Activated T-cell treated with anti-CD3 and anti-CD28 coated beads for 48 hours (primary cell): ENCODE measurements around the gene OCSTAMP.

Experiments used
- DNase-seq: peaks from one replicate; pipeline ENCODE4 v3.0.0-alpha.2; 2020; ENCODE audit warnings: low read depth

Gene OCSTAMP

GRCh38 chr20:46553926-46554325 lies 3.5 kb upstream of the OCSTAMP start:
- DNase-seq = no peak

GRCh38 chr20:46552460-46553420 lies 2.3 kb upstream of the OCSTAMP start:
- peak; percentile 25 for DNase-seq

DNA sequence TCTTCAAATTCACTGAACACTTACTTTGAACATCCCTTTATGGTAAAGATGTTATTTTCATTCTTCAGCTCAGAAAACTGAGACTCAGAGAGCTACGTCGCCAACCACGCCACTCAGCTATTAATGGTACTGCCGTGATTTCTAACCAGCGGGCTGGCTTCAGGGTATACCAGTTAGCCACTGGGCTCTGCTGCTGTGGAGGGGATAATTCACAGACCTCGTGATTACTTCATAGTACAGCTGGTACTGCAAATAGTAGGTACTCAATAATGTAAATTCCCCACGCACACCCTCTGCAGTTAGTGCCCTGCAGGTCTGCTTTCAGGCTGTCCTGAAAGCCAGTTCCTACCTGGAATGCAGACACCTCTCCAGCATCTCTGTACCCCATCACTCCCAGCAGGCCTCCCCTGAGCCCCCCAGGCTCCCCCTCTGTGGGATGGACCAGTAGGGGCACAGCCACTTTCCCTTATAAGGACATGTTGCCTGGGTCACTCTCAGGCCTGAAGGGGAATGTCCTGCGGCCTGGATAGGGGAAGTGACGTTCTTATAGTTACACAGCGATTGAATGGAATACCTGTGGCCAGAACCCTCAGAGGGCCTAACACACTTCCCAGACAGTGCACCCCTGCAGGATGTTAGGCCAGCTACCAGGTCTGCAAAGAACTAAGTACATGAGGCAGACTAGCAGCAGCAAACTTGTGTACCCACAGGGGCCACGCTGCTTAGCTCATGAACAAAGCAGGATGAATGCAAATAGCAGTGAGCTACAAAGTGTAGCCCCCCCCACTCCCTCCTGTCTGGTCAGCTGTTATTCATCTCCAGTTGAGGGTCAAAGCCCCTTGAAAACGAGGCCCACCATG lies 1.3 kb upstream of the OCSTAMP start:
- no peak for DNase-seq

DNA sequence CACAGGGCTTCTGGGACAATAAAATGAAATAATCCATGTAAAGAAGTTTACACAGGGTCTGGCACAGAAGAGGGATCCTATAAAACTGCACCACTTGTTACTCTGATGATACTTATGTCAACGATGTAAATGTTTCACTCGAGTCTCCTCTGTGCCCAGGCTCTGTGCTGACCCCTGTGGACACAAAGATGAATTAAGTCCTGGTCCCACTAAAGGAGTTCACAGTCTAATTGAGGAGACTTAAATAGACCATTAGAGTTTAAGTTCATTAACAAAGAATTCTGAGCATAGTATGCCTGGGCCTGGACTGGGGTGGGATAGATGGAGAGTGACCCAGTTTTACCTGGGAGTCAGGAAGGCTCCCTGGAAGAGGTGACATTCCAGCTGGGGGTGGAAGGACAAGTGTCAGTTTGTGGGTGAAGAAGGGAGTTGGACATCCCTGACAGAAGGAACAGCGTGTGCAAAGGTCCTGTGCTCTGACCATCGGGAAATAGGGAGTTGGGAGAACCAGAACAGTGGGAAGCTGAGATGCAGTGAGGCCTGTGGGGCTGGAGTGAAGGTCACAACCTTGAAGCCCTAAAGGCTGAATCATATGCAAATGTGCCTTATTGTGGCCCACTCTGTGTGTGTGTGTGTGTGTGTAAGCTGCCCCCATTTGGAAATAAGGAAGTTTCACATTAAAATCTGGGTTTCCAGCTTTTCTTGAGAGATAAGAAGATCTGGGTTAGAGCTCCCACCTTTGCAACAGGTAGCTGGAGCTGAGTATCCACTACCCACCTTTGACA lies 1.1 kb downstream of the OCSTAMP start:
- DNase-seq = no peak

- no peak for DNase-seq
Measured at GRCh38 chr20:46548688-46549087, 1.8 kb downstream of the OCSTAMP start.

GRCh38 chr20:46547995-46548394 lies 2.5 kb downstream of the OCSTAMP start:
- no peak for DNase-seq

DNA sequence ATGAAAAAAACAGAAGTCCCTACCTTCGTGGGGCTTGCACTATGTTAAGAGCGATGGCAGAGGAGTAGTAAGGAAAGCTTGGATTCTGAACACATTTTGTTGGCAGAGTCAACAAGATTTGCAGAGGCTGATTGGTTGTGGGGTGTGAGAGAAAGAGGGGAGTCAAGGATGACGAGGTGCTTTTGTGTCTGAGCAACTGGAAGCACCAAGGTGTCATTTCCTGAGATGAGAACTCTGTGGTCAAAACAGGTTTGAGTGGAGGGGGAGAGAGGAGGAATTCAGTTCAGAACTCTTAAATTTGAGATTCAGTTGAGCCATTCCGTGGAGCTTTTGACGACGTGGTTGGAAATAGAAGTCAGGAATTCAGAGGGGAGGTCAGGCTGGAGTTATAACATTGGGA lies 3.5 kb downstream of the OCSTAMP start:
- DNase-seq = no peak

GRCh38 chr20:46546298-46546697 lies 4.2 kb downstream of the OCSTAMP start:
- DNase-seq = no peak

DNA sequence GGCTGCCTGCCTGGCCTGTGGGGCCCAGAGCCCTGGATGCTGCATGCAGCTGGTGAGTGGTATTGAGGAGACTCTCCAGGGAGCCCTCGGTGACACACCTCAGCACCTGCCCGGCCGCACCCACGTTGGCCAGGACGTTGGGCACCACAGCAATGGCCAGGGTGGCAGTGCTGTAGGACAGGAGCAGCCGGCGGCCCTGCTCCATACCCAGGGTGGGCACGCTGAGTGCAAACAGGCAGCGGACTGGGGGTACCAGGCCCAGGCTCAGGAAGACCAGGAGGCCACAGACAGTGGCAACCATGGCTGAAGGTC lies 4.7 kb downstream of the OCSTAMP start:
- DNase-seq = no peak

GRCh38 chr20:46545077-46545826 lies 5.2 kb downstream of the OCSTAMP start:
- DNase-seq = peak; percentile 45

GRCh38 chr20:46544576-46544975 lies 5.9 kb downstream of the OCSTAMP start:
- DNase-seq = no peak

GRCh38 chr20:46543959-46544358 lies 6.5 kb downstream of the OCSTAMP start:
- no peak for DNase-seq

DNA sequence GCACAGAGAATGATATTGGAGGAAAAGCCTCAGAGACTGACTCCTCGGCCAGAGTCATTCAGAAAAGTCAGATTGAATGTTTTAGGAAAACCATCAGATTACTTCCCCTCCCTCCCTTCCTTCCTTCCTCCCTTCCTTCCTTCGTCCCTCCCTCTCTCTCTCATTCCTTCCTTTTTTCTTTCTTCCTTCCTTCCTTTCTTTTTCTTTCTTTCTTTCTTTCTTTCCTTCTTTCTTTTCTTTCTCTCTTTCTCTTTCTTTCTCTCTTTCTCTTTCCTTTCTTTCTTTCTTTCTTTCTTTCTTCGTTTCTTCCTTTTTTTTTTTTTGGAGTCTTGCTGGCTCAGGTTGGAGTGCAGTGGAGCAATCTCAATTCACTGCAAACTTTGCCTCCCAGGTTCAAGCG lies 7.4 kb downstream of the OCSTAMP start:
- no peak for DNase-seq

DNA sequence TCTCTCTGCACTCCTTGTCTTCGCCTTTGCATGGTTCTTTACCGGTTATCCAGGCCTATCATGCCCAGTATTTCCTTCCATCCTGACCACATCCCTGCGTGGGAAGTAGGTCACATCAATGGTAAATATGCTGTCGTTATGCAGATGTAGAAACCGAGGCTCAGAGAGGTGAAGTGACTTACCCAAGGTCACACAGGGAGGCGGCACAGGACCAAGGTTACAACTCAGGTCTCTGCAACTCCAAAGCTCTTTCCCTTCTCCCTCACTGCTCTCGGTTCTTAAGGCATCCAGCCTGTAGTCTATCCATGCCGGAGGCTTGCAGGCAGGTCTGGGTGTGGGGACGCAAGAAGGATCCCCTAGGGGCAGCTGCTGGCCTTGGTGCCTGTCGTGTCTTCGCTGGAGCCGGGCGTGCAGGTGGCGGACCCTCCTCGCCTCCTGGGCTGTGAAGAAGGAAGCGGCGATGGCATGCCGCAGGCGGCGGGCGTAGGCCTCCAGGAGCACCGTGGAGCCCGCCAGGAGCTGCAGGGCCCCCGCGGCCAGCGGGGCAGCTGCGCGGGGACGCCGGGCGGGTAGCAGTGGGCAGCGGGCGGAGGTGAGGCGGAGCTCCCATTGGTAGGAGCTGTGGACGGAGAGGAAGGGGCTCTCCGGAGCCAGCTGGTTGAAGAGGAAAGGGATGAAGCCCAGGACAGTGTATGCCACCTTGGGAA lies 9.1 kb downstream of the OCSTAMP start:
- no peak for DNase-seq

GRCh38 chr20:46539113-46539512 lies 11.3 kb downstream of the OCSTAMP start:
- no peak for DNase-seq

DNA sequence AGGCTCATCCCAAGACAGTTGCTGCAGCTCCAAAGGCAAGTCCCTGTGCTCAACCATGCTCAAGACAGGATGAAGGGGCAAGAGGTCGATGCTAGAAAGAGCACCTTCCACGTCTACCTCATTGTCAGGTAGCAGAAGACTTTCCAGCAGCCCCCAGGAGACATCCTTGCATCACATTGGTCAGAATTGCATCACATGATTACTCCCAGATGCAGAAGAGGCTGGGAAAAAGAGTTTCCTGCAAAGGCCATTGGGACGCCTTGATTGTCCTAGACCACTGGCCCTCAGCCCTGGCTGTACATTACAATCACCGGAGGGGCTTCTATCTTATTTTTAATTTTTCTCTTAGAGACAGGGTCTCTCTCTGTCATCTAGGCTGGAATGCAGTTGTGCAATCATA lies 19.8 kb downstream of the OCSTAMP start:
- no peak for DNase-seq

- DNase-seq = no peak
Measured at GRCh38 chr20:46523696-46524328, 26.6 kb downstream of the OCSTAMP start.

- DNase-seq = no peak
Measured at GRCh38 chr20:46523108-46523507, 27.3 kb downstream of the OCSTAMP start.

DNA sequence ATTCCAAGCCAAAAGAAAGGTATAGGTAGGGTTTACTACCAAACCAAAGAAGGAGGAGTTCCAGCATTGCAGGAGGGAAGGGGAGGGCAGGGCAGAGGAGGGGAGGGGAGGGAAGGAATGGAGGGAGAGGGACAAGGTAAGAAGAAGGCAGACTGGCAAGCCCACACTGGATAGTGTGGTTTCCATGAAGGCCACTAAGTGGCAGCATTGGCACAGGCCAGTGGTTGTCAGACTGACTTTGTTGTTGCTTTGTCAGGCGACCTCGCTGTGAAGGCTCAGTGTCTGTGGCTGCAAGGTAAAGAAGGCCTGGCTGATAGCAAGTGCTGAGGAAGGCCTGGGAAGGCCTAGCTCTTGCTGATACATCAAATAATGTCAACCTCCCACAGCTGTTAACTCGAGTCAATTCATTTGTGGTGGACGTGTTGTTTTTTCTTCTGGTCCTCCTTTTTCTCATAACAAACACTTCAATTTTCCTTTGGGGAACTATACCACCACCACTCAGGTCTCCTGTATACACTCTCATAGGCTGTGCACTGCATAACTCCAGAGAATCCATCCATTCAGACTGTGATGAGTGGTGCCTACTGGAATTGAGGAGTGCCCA lies 29.4 kb downstream of the OCSTAMP start:
- peak; percentile 35 for DNase-seq

GRCh38 chr20:46520540-46520939 lies 29.9 kb downstream of the OCSTAMP start:
- no peak for DNase-seq
